Testis (tissue), 2 donors: ENCODE measurements around the gene SARDH.

ENCODE experiments used
- CTCF ChIP-seq, 3 experiments: fragments of 450-650 bp in 2 of 3; fragments of 200-600 bp in 1 of 3; sonication (generic) in 1 of 3; IDR thresholded peaks; one replicate each; pipeline ENCODE4 v1.5.1; 2016 to 2019; ENCODE audit warnings: antibody characterized with exemption in 3 of 3, mild to moderate bottlenecking in 2 of 3, moderate library complexity in 1 of 3
- POLR2A ChIP-seq: fragments of 450-650 bp; IDR thresholded peaks from one replicate; pipeline ENCODE4 v1.6.1; 2017; ENCODE audit warnings: antibody characterized with exemption, mild to moderate bottlenecking, moderate library complexity

GRCh38 chr9:133711428-133712220 lies 26.5 kb downstream of the SARDH start:
- TF ChIP-seq POLR2A: no peak
- TF ChIP-seq CTCF (IDR thresholded peaks at IDR 0.05): no peak
